ENCODE measurements around the gene HSPB1.

- TF ChIP-seq CTCF (IDR thresholded peaks at IDR 0.05; ENCODE audit: borderline replicate concordance, extremely low read depth, low read length, poor library complexity, severe bottlenecking) (no peak), EZH2 (IDR thresholded peaks at IDR 0.05; ENCODE audit: borderline replicate concordance, low read depth, low read length, severe bottlenecking) (no peak)
These were observed 44.5 kb upstream of the HSPB1 start for GRCh38 chr7:76257973-76258372.

Data from DND-41 (cell line).